HepG2 (cell line): ENCODE measurements around the gene SLIT3.

Experiments used
- BCL6 ChIP-seq: IDR thresholded peaks from 2 replicates; pipeline ENCODE4 v1.6.1; 2016; ENCODE audit warnings: missing genetic modification reagents, missing compliant biosample characterization
- CHD4 ChIP-seq: fragments of 200-600 bp; sonication (generic); IDR thresholded peaks from 2 replicates; pipeline ENCODE4 v1.7.0; 2017; ENCODE audit warnings: mild to moderate bottlenecking, low read length, borderline replicate concordance
- DNMT1 ChIP-seq: sonication (generic); formaldehyde crosslinking; IDR thresholded peaks from 2 replicates; pipeline ENCODE4 v1.5.1; 2020; ENCODE audit warnings: mild to moderate bottlenecking, missing genetic modification reagents
- HOXA7 ChIP-seq: sonication (generic); formaldehyde crosslinking; IDR thresholded peaks from 2 replicates; pipeline ENCODE4 v1.8.1; 2022; ENCODE audit warnings: mild to moderate bottlenecking, missing genetic modification reagents, moderate library complexity
- MXI1 ChIP-seq: IDR thresholded peaks from 3 replicates; pipeline ENCODE4 v1.6.1; 2012; ENCODE audit warnings: low read depth, low read length, inconsistent platforms, borderline replicate concordance
- SRF ChIP-seq: IDR thresholded peaks from 2 replicates; pipeline ENCODE4 v1.6.1; 2011; ENCODE audit warnings: mild to moderate bottlenecking, low read depth, low read length, moderate library complexity
- SRSF4 ChIP-seq: fragments of 200-400 bp; formaldehyde crosslinking; IDR thresholded peaks from one replicate; pipeline ENCODE4 v1.6.1; 2018; ENCODE audit warnings: mild to moderate bottlenecking, low read depth, low read length, moderate library complexity; ENCODE audit not compliant: poor library complexity, severe bottlenecking
- TF ChIP-seq, protein P1 (sequence below): sonication (generic); formaldehyde crosslinking; IDR thresholded peaks from 2 replicates; pipeline ENCODE4 v1.5.0; 2020; ENCODE audit warnings: mild to moderate bottlenecking, missing genetic modification reagents, moderate library complexity
- TF ChIP-seq, protein P2 (sequence below): IDR thresholded peaks from 2 replicates; pipeline ENCODE4 v1.6.1; 2012; ENCODE audit warnings: low read depth, low read length, improper control_type of control experiment
- TF ChIP-seq, protein P3 (sequence below): sonication (generic); formaldehyde crosslinking; conservative IDR thresholded peaks from 2 replicates; pipeline ENCODE4 v1.5.0; 2020; ENCODE audit warnings: missing genetic modification reagents

DNA sequence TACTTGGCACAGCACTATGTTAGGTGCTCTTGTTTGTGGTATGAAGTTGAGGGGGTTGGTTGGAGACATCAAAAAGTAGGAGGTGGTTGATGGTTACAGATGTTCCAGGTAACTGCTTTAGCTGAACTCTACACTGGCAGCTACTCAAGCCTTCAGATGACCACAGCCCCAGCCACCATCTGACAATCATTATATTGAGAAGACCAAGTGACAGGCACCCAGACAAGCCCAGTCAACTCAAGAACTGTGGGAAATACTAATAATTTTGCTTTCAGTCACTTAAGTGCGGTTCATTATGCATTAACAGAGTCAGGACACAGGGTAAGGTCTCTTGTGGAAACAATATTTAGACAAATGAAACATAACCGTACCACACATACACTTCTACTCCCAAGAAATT, 38.9 kb upstream of the SLIT3 start:
- TF ChIP-seq DNMT1 (no peak), SRSF4 (no peak), BCL6 (no peak), HOXA7 (CRISPR knock-in tag) (no peak), SRF (no peak), MXI1 (no peak), CHD4 (no peak)
- TF ChIP-seq, protein P1, sequence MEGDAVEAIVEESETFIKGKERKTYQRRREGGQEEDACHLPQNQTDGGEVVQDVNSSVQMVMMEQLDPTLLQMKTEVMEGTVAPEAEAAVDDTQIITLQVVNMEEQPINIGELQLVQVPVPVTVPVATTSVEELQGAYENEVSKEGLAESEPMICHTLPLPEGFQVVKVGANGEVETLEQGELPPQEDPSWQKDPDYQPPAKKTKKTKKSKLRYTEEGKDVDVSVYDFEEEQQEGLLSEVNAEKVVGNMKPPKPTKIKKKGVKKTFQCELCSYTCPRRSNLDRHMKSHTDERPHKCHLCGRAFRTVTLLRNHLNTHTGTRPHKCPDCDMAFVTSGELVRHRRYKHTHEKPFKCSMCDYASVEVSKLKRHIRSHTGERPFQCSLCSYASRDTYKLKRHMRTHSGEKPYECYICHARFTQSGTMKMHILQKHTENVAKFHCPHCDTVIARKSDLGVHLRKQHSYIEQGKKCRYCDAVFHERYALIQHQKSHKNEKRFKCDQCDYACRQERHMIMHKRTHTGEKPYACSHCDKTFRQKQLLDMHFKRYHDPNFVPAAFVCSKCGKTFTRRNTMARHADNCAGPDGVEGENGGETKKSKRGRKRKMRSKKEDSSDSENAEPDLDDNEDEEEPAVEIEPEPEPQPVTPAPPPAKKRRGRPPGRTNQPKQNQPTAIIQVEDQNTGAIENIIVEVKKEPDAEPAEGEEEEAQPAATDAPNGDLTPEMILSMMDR (CRISPR knock-in tag) = no peak
- TF ChIP-seq, protein P2, sequence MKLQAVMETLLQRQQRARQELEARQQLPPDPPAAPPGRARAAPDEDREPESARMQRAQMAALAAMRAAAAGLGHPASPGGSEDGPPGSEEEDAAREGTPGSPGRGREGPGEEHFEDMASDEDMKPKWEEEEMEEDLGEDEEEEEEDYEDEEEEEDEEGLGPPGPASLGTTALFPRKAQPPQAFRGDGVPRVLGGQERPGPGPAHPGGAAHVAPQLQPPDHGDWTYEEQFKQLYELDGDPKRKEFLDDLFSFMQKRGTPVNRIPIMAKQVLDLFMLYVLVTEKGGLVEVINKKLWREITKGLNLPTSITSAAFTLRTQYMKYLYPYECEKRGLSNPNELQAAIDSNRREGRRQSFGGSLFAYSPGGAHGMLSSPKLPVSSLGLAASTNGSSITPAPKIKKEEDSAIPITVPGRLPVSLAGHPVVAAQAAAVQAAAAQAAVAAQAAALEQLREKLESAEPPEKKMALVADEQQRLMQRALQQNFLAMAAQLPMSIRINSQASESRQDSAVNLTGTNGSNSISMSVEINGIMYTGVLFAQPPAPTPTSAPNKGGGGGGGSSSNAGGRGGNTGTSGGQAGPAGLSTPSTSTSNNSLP = no peak
- TF ChIP-seq, protein P3, sequence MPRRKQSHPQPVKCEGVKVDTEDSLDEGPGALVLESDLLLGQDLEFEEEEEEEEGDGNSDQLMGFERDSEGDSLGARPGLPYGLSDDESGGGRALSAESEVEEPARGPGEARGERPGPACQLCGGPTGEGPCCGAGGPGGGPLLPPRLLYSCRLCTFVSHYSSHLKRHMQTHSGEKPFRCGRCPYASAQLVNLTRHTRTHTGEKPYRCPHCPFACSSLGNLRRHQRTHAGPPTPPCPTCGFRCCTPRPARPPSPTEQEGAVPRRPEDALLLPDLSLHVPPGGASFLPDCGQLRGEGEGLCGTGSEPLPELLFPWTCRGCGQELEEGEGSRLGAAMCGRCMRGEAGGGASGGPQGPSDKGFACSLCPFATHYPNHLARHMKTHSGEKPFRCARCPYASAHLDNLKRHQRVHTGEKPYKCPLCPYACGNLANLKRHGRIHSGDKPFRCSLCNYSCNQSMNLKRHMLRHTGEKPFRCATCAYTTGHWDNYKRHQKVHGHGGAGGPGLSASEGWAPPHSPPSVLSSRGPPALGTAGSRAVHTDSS (CRISPR knock-in tag) = no peak
